B cell (primary cell): ENCODE measurements around the gene FFAR4.

Source experiments
- EZH2 ChIP-seq: IDR thresholded peaks from 2 replicates; pipeline ENCODE4 v1.6.1; 2012; ENCODE audit warnings: borderline replicate concordance, low read depth, mild to moderate bottlenecking, moderate library complexity, low read length; ENCODE audit not compliant: insufficient read depth, poor library complexity, severe bottlenecking
- TF ChIP-seq, protein P1 (sequence below): fragments of 200-600 bp; IDR thresholded peaks from one replicate; pipeline ENCODE4 v1.8.0; 2022; ENCODE audit warnings: antibody characterized with exemption, mild to moderate bottlenecking

DNA sequence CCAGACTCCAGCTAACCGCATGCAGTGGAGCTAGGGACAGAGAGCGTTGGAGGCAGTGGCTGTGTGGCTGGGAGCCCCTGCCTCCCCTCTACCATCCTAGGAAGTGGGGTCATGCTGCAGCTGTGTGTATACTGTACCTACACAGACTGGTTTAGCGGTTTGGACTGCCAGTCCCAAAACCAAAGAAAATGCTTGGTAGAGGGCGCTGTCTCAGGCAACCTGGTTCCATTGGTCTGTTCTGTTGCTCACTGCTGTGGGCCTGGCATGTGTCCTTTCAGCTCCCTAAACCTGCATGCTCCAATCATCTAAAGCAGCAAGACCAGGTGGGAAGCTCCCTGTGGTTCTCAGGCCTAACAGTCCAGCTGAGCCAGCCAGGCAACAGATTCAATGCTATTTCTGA, 30.1 kb downstream of the FFAR4 start:
- TF ChIP-seq, protein P1, sequence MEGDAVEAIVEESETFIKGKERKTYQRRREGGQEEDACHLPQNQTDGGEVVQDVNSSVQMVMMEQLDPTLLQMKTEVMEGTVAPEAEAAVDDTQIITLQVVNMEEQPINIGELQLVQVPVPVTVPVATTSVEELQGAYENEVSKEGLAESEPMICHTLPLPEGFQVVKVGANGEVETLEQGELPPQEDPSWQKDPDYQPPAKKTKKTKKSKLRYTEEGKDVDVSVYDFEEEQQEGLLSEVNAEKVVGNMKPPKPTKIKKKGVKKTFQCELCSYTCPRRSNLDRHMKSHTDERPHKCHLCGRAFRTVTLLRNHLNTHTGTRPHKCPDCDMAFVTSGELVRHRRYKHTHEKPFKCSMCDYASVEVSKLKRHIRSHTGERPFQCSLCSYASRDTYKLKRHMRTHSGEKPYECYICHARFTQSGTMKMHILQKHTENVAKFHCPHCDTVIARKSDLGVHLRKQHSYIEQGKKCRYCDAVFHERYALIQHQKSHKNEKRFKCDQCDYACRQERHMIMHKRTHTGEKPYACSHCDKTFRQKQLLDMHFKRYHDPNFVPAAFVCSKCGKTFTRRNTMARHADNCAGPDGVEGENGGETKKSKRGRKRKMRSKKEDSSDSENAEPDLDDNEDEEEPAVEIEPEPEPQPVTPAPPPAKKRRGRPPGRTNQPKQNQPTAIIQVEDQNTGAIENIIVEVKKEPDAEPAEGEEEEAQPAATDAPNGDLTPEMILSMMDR: no peak
- TF ChIP-seq EZH2: no peak
